HG03280 (cell line): Measurements from ENCODE around the gene ACLY.
A peak's percentile ranks its signal among the peaks of the same experiment; 100 is the strongest.
"Not testable (repeated sequence)": the region's sequence is repeated elsewhere in the genome, so short reads cannot be mapped to it uniquely, and the experiment has no call there.

Source experiments
- ATAC-seq: cut with Tn5 transposase; IDR thresholded peaks from one replicate; pipeline ENCODE4 v1.9.1; 2021; ENCODE audit warnings: mild to moderate bottlenecking, moderate library complexity; ENCODE audit not compliant: unreplicated experiment

The ACLY gene

GRCh38 chr17:41939693-41940090 lies 20.9 kb upstream of the ACLY start:
- ATAC-seq, result no peak

- no peak for ATAC-seq
These were observed 20.4 kb upstream of the ACLY start for GRCh38 chr17:41939044-41939692.

GRCh38 chr17:41937970-41938954 lies 19.5 kb upstream of the ACLY start:
- no peak for ATAC-seq

GRCh38 chr17:41935641-41936040 lies 16.9 kb upstream of the ACLY start:
- ATAC-seq, result no peak

GRCh38 chr17:41932816-41933389 lies 14.2 kb upstream of the ACLY start:
- ATAC-seq, result no peak

GRCh38 chr17:41931715-41932114 lies 13.0 kb upstream of the ACLY start:
- not testable (repeated sequence) for ATAC-seq

GRCh38 chr17:41930833-41931156 lies 12.0 kb upstream of the ACLY start:
- peak; percentile 29 for ATAC-seq

GRCh38 chr17:41930009-41930832 lies 11.5 kb upstream of the ACLY start, which contains the start of gene ODAD4:
Gene ODAD4, plus strand, starts transcription at chr17:41930617. Its CDS starts 107 bp downstream, at chr17:41930724.
- ATAC-seq, result peak; percentile 97

GRCh38 chr17:41928693-41929251 lies 10.0 kb upstream of the ACLY start:
- no peak for ATAC-seq

GRCh38 chr17:41925991-41926590 lies 7.3 kb upstream of the ACLY start:
- no peak for ATAC-seq

GRCh38 chr17:41920580-41920955 lies 1.8 kb upstream of the ACLY start:
- no peak for ATAC-seq

GRCh38 chr17:41919840-41920579 lies 1.3 kb upstream of the ACLY start:
- ATAC-seq, result no peak

GRCh38 chr17:41919165-41919817 lies 540 bp upstream of the ACLY start:
- ATAC-seq, result no peak

- peak; percentile 3 for ATAC-seq
These were observed 955 bp downstream of the ACLY start for GRCh38 chr17:41917679-41918313.

- ATAC-seq, result no peak
These were observed 1.6 kb downstream of the ACLY start for GRCh38 chr17:41917192-41917591.

- no peak for ATAC-seq
These were observed 3.2 kb downstream of the ACLY start for GRCh38 chr17:41915566-41915965.

- no peak for ATAC-seq
These were observed 3.7 kb downstream of the ACLY start for GRCh38 chr17:41915020-41915419.

GRCh38 chr17:41914358-41914766 lies 4.4 kb downstream of the ACLY start:
- ATAC-seq, result no peak
